K562 (cell line): ENCODE data around the gene CRAMP1. TPM values are rescaled to one million over a fixed set of nuclear protein-coding genes. Genes with fewer than 3 reads are reported as not detected.

Experiments
- ARID3B ChIP-seq: fragments of 250-450 bp; sonication (Bioruptor Pico); IDR thresholded peaks from 2 replicates; pipeline ENCODE4 v1.4.0; 2020; ENCODE audit warnings: borderline replicate concordance
- CEBPZ ChIP-seq: fragments of 150-350 bp; IDR thresholded peaks from 2 replicates; pipeline ENCODE4 v1.6.1; 2014; ENCODE audit warnings: low read depth, mild to moderate bottlenecking, low read length, borderline replicate concordance
- HDAC1 ChIP-seq, 2 experiments: fragments of 450-650 bp; IDR thresholded peaks; 2 replicates each; pipeline ENCODE4 v1.6.1; 2016 to 2017; ENCODE audit warnings: inconsistent platforms in 1 of 2, mild to moderate bottlenecking in 1 of 2, moderate library complexity in 1 of 2
- NFE2L1 ChIP-seq: fragments of 450-650 bp; IDR thresholded peaks from 2 replicates; pipeline ENCODE4 v1.6.1; 2016; ENCODE audit warnings: missing genetic modification characterization, low read depth, mild to moderate bottlenecking, missing compliant biosample characterization, moderate library complexity, borderline replicate concordance
- NONO ChIP-seq, 2 experiments: fragments of 200-400 bp in 1 of 2; fragments of 450-650 bp in 1 of 2; formaldehyde crosslinking in 1 of 2; IDR thresholded peaks; 2 replicates each; pipeline ENCODE4 v1.6.1; 2017; ENCODE audit warnings: low read depth in 2 of 2, mild to moderate bottlenecking in 2 of 2, moderate library complexity in 2 of 2, low read length in 1 of 2
- NR3C1 ChIP-seq: sonication (generic); formaldehyde crosslinking; IDR thresholded peaks from 2 replicates; pipeline ENCODE4 v1.8.1; 2022; ENCODE audit warnings: missing genetic modification reagents
- SRSF7 ChIP-seq: fragments of 200-400 bp; formaldehyde crosslinking; optimal IDR thresholded peaks from 2 replicates; pipeline ENCODE3; 2017; ENCODE audit warnings: mild to moderate bottlenecking, low read depth, low read length
- ZBTB43 ChIP-seq: sonication (generic); formaldehyde crosslinking; IDR thresholded peaks from 2 replicates; pipeline ENCODE4 v1.8.0; 2023; ENCODE audit warnings: mild to moderate bottlenecking, missing genetic modification reagents
- ZNF274 ChIP-seq: IDR thresholded peaks from 2 replicates; pipeline ENCODE4 v1.6.1; 2011; ENCODE audit warnings: low read depth, mild to moderate bottlenecking, low read length, moderate library complexity, borderline replicate concordance
- ZNF277 ChIP-seq: fragments of 250-450 bp; sonication (Bioruptor Pico); IDR thresholded peaks from 2 replicates; pipeline ENCODE4 v1.8.0; 2022; ENCODE audit warnings: inconsistent platforms, mild to moderate bottlenecking, moderate library complexity, borderline replicate concordance
- ZNF766 ChIP-seq: fragments of 200-800 bp; sonication (Bioruptor generic); conservative IDR thresholded peaks from 2 replicates; pipeline ENCODE4 v1.6.1; 2016; ENCODE audit warnings: missing genetic modification characterization, missing compliant biosample characterization
- polyA plus RNA-seq, 8 experiments: library from polyadenylated mRNA; depleted of rRNA in 4 of 8; stranded (reverse) in 5 of 8; unstranded in 3 of 8; fragments of >200 nt; fragmentation: Nextera tagmentation in 2 of 8; fragmentation: Illumina TruSeq in 1 of 8; extraction: Ambion mirVana in 2 of 8; extraction: Trizol in 1 of 8; gene quantifications; 2 replicates each; pipeline versions ENCODE4 v1.2.1 to v1.2.3, GENCODE V29; 2011 to 2014; ENCODE audit warnings: inconsistent platforms in 1 of 8, missing spikeins in 1 of 8
- total RNA-seq, 7 experiments: library from RNA; depleted of rRNA in 6 of 7; stranded (reverse); fragments of >200 nt in 6 of 7; fragmentation: Illumina TruSeq in 2 of 7; extraction: Trizol in 2 of 7; gene quantifications; 2 replicates each; pipeline versions ENCODE4 v1.2.1 to v1.2.3, GENCODE V29; 2011 to 2021; ENCODE audit warnings: low replicate concordance in 1 of 7
- TF ChIP-seq, protein P1 (sequence below): fragments of 200-800 bp; sonication (Bioruptor generic); IDR thresholded peaks from 2 replicates; pipeline ENCODE4 v1.6.1; 2017; ENCODE audit warnings: missing genetic modification characterization, missing compliant biosample characterization

The CRAMP1 gene
- total and polyA plus RNA-seq, 9 of the 15 experiments (the other 6 are each of a cell fraction or from before 2014, with no cell fraction given), result 0.52 to 20.8 (median 7.5) TPM

GRCh38 chr16:1612320-1613111 is at the start of gene CRAMP1 (continued):
- no peak; a peak in 1 of 4 replicates for TF ChIP-seq HDAC1 (IDR thresholded peaks at IDR 0.05)
- no peak for TF ChIP-seq NFE2L1 (tag)
- no peak for TF ChIP-seq CEBPZ
- TF ChIP-seq SRSF7, result no peak
- TF ChIP-seq, protein P1, sequence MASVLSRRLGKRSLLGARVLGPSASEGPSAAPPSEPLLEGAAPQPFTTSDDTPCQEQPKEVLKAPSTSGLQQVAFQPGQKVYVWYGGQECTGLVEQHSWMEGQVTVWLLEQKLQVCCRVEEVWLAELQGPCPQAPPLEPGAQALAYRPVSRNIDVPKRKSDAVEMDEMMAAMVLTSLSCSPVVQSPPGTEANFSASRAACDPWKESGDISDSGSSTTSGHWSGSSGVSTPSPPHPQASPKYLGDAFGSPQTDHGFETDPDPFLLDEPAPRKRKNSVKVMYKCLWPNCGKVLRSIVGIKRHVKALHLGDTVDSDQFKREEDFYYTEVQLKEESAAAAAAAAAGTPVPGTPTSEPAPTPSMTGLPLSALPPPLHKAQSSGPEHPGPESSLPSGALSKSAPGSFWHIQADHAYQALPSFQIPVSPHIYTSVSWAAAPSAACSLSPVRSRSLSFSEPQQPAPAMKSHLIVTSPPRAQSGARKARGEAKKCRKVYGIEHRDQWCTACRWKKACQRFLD (CRISPR knock-in tag), result peak; percentile 70
- TF ChIP-seq ZNF277, result no peak
- TF ChIP-seq ARID3B (CRISPR knock-in tag), result no peak
- 0 out of 2 replicates have a peak, but pooled peaks have one; percentile 68 for TF ChIP-seq ZBTB43 (CRISPR knock-in tag)
- TF ChIP-seq ZNF766 (CRISPR knock-in tag), result no peak
- peak; percentile 41; the same call in 1 of the 2 replicates for TF ChIP-seq NR3C1 (CRISPR knock-in tag)
- TF ChIP-seq ZNF274, result no peak
- peak; percentile 62 to 72; a peak in 3 of 4 replicates for TF ChIP-seq NONO (IDR thresholded peaks at IDR 0.05; ENCODE audit: low read depth in 2 of 2, low read length in 1 of 2)
